Measurements from ENCODE around the gene FBXO24.
"Not testable (repeated sequence)": the region's sequence is repeated elsewhere in the genome, so short reads cannot be mapped to it uniquely, and the experiment has no call there.

FBXO24 gene

GRCh38 chr7:100586266-100587025 lies at the start of gene FBXO24:
Gene FBXO24 (plus strand): TSS chr7:100586328. CDS start chr7:100586626, 298 bp downstream.
- peak; percentile 99 for DNase-seq (ENCODE audit: low read depth)

- not testable (repeated sequence) for DNase-seq (ENCODE audit: low read depth)
Observed at GRCh38 chr7:100536695-100537094, 49.4 kb upstream of the FBXO24 start.

- no peak for DNase-seq (ENCODE audit: low read depth)
Observed at GRCh38 chr7:100538348-100538653, 47.8 kb upstream of the FBXO24 start.

- DNase-seq (ENCODE audit: low read depth) = peak; percentile 100
Observed at GRCh38 chr7:100538654-100539435, 47.3 kb upstream of the FBXO24 start, which contains the start of gene AGFG2. Gene AGFG2 (plus strand): TSS chr7:100539203. CDS start chr7:100539347, 144 bp downstream.

- DNase-seq (ENCODE audit: low read depth) = no peak
Observed at GRCh38 chr7:100539436-100540006, 46.6 kb upstream of the FBXO24 start.

GRCh38 chr7:100540073-100540723 lies 45.9 kb upstream of the FBXO24 start:
- no peak for DNase-seq (ENCODE audit: low read depth)

- not testable (repeated sequence) for DNase-seq (ENCODE audit: low read depth)
Observed at GRCh38 chr7:100541309-100541708, 44.8 kb upstream of the FBXO24 start.

- DNase-seq (ENCODE audit: low read depth) = no peak
Observed at GRCh38 chr7:100543586-100543985, 42.5 kb upstream of the FBXO24 start.

GRCh38 chr7:100544386-100544785 lies 41.7 kb upstream of the FBXO24 start:
- DNase-seq (ENCODE audit: low read depth) = no peak

GRCh38 chr7:100544967-100545359 lies 41.2 kb upstream of the FBXO24 start:
- no peak for DNase-seq (ENCODE audit: low read depth)

GRCh38 chr7:100545360-100546128 lies 40.6 kb upstream of the FBXO24 start:
- peak; percentile 48 for DNase-seq (ENCODE audit: low read depth)

- DNase-seq (ENCODE audit: low read depth) = no peak
Observed at GRCh38 chr7:100546129-100546925, 39.8 kb upstream of the FBXO24 start.

- DNase-seq (ENCODE audit: low read depth) = no peak
Observed at GRCh38 chr7:100546926-100547800, 39.0 kb upstream of the FBXO24 start.

- DNase-seq (ENCODE audit: low read depth) = no peak
Observed at GRCh38 chr7:100547872-100548271, 38.3 kb upstream of the FBXO24 start.

GRCh38 chr7:100548446-100548845 lies 37.7 kb upstream of the FBXO24 start:
- not testable (repeated sequence) for DNase-seq (ENCODE audit: low read depth)

- DNase-seq (ENCODE audit: low read depth) = no peak
Observed at GRCh38 chr7:100552532-100552931, 33.6 kb upstream of the FBXO24 start.

- no peak for DNase-seq (ENCODE audit: low read depth)
Observed at GRCh38 chr7:100553032-100553431, 33.1 kb upstream of the FBXO24 start.

GRCh38 chr7:100555701-100556100 lies 30.4 kb upstream of the FBXO24 start:
- DNase-seq (ENCODE audit: low read depth) = no peak

- no peak for DNase-seq (ENCODE audit: low read depth)
Observed at GRCh38 chr7:100556541-100556940, 29.6 kb upstream of the FBXO24 start.

- DNase-seq (ENCODE audit: low read depth) = no peak
Observed at GRCh38 chr7:100559127-100559526, 27.0 kb upstream of the FBXO24 start.
